Ishikawa (cell line): ENCODE results near the gene SPOCK2.

Experiments used
- CEBPB ChIP-seq: IDR thresholded peaks from 2 replicates; pipeline ENCODE4 v1.6.1; 2012
- CREB1 ChIP-seq: IDR thresholded peaks from 2 replicates; pipeline ENCODE4 v1.6.1; 2012; ENCODE audit warnings: low read depth
- EGR1 ChIP-seq: IDR thresholded peaks from 2 replicates; pipeline ENCODE4 v1.6.1; 2012
- EP300 ChIP-seq: IDR thresholded peaks from 2 replicates; pipeline ENCODE4 v1.6.1; 2012; ENCODE audit warnings: borderline replicate concordance
- FOXM1 ChIP-seq: IDR thresholded peaks from 2 replicates; pipeline ENCODE4 v1.6.1; 2012; ENCODE audit warnings: low read depth, borderline replicate concordance
- NFIC ChIP-seq: IDR thresholded peaks from 2 replicates; pipeline ENCODE4 v1.6.1; 2012
- RAD21 ChIP-seq: IDR thresholded peaks from 2 replicates; pipeline ENCODE4 v1.6.1; 2012; ENCODE audit warnings: low read depth
- TAF1 ChIP-seq: IDR thresholded peaks from 2 replicates; pipeline ENCODE4 v1.6.1; 2012; ENCODE audit warnings: low read depth, mild to moderate bottlenecking
- TCF12 ChIP-seq: IDR thresholded peaks from 2 replicates; pipeline ENCODE4 v1.6.1; 2012; ENCODE audit warnings: low read depth
- TEAD4 ChIP-seq: IDR thresholded peaks from 2 replicates; pipeline ENCODE4 v1.6.1; 2012
- YY1 ChIP-seq: IDR thresholded peaks from 2 replicates; pipeline ENCODE4 v1.6.1; 2012; ENCODE audit warnings: low read depth
- ZBTB7A ChIP-seq: IDR thresholded peaks from 2 replicates; pipeline ENCODE4 v1.6.1; 2012; ENCODE audit warnings: low read depth
- TF ChIP-seq, protein P1 (sequence below): IDR thresholded peaks from 2 replicates; pipeline ENCODE4 v1.6.1; 2012
- TF ChIP-seq, protein P2 (sequence below): IDR thresholded peaks from 2 replicates; pipeline ENCODE4 v1.6.1; 2012; ENCODE audit warnings: low read depth, mild to moderate bottlenecking
- TF ChIP-seq, protein P3 (sequence below): IDR thresholded peaks from 2 replicates; pipeline ENCODE4 v1.6.1; 2012

SPOCK2 gene, protein sequence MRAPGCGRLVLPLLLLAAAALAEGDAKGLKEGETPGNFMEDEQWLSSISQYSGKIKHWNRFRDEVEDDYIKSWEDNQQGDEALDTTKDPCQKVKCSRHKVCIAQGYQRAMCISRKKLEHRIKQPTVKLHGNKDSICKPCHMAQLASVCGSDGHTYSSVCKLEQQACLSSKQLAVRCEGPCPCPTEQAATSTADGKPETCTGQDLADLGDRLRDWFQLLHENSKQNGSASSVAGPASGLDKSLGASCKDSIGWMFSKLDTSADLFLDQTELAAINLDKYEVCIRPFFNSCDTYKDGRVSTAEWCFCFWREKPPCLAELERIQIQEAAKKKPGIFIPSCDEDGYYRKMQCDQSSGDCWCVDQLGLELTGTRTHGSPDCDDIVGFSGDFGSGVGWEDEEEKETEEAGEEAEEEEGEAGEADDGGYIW

DNA sequence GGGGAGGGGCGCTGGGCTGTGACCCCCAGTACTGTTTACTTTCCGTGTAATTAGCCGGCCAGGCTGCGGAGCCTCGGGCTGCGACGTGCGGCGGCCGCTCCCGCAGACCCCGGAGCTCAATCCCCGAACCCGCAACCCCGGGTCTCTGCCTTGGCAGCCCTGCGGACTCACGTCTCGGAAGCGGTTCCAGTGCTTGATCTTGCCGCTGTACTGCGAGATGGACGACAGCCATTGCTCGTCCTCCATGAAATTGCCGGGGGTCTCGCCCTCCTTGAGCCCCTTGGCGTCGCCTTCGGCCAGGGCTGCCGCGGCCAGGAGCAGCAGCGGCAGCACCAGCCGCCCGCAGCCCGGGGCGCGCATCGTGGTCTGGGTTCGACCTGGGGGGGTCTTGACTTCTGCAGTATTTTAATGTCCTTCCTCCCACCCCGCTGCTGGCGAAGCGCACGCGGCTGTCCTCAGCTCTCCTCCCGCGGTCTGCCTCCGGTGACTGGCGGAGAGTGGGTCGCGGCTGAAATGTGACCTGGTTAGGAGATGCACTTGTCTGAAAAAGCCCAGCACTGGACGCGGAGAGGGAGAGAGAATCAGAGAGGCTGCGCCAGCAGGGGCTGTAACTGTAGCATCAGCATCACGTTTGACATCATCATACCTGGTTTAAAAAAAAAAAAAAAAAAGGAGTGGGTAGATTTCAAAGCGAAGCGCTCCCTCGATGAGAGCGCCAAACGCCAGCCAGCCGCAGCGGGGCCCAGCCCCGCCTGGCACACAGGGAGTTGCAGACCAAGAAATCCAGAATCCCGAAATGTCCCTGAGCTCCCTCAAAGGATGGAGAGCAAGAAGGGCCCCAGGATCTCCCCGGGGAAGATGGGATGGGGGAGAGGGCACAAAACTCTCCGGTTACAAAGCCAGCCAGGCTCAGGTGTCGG is at the start of gene SPOCK2:
SPOCK2 (minus strand) TSS at position 583 of the 920 bp plus-strand sequence; CDS start at position 360, 223 bp downstream.
- no peak for TF ChIP-seq RAD21
- TF ChIP-seq TEAD4: no peak
- TF ChIP-seq TCF12: no peak
- no peak for TF ChIP-seq FOXM1
- TF ChIP-seq CEBPB: no peak
- TF ChIP-seq CREB1: no peak

DNA sequence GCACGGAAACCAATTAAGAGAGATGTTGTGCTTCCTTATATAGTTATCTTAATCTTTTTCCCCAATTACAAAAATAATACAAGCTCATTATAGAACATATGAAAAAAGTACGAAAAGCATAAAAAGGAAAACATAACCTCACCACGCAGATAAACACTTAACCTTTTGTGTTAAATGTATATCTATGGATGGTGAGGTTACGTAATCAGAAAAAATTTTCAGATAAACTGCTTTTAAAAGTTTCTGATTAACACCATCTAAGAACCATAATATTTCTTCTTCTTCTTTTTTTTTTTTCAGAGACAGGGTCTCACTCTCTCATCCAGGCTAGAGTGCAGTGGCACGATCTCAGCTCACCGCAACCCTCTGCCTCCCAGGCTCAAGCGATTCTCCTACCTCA is 49.2 kb upstream of the SPOCK2 start:
- TF ChIP-seq TCF12: no peak
- TF ChIP-seq FOXM1: no peak
- TF ChIP-seq TEAD4: no peak
- TF ChIP-seq EGR1: no peak
- TF ChIP-seq YY1: no peak
- TF ChIP-seq ZBTB7A: no peak
- no peak for TF ChIP-seq CREB1
- TF ChIP-seq, protein P1, sequence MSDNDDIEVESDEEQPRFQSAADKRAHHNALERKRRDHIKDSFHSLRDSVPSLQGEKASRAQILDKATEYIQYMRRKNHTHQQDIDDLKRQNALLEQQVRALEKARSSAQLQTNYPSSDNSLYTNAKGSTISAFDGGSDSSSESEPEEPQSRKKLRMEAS: no peak
- TF ChIP-seq NFIC: no peak
- TF ChIP-seq CEBPB: no peak
- TF ChIP-seq TAF1: no peak
- TF ChIP-seq, protein P2, sequence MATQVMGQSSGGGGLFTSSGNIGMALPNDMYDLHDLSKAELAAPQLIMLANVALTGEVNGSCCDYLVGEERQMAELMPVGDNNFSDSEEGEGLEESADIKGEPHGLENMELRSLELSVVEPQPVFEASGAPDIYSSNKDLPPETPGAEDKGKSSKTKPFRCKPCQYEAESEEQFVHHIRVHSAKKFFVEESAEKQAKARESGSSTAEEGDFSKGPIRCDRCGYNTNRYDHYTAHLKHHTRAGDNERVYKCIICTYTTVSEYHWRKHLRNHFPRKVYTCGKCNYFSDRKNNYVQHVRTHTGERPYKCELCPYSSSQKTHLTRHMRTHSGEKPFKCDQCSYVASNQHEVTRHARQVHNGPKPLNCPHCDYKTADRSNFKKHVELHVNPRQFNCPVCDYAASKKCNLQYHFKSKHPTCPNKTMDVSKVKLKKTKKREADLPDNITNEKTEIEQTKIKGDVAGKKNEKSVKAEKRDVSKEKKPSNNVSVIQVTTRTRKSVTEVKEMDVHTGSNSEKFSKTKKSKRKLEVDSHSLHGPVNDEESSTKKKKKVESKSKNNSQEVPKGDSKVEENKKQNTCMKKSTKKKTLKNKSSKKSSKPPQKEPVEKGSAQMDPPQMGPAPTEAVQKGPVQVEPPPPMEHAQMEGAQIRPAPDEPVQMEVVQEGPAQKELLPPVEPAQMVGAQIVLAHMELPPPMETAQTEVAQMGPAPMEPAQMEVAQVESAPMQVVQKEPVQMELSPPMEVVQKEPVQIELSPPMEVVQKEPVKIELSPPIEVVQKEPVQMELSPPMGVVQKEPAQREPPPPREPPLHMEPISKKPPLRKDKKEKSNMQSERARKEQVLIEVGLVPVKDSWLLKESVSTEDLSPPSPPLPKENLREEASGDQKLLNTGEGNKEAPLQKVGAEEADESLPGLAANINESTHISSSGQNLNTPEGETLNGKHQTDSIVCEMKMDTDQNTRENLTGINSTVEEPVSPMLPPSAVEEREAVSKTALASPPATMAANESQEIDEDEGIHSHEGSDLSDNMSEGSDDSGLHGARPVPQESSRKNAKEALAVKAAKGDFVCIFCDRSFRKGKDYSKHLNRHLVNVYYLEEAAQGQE: no peak
- TF ChIP-seq RAD21: no peak
- no peak for TF ChIP-seq EP300
- TF ChIP-seq, protein P3, sequence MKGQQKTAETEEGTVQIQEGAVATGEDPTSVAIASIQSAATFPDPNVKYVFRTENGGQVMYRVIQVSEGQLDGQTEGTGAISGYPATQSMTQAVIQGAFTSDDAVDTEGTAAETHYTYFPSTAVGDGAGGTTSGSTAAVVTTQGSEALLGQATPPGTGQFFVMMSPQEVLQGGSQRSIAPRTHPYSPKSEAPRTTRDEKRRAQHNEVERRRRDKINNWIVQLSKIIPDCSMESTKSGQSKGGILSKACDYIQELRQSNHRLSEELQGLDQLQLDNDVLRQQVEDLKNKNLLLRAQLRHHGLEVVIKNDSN: no peak

DNA sequence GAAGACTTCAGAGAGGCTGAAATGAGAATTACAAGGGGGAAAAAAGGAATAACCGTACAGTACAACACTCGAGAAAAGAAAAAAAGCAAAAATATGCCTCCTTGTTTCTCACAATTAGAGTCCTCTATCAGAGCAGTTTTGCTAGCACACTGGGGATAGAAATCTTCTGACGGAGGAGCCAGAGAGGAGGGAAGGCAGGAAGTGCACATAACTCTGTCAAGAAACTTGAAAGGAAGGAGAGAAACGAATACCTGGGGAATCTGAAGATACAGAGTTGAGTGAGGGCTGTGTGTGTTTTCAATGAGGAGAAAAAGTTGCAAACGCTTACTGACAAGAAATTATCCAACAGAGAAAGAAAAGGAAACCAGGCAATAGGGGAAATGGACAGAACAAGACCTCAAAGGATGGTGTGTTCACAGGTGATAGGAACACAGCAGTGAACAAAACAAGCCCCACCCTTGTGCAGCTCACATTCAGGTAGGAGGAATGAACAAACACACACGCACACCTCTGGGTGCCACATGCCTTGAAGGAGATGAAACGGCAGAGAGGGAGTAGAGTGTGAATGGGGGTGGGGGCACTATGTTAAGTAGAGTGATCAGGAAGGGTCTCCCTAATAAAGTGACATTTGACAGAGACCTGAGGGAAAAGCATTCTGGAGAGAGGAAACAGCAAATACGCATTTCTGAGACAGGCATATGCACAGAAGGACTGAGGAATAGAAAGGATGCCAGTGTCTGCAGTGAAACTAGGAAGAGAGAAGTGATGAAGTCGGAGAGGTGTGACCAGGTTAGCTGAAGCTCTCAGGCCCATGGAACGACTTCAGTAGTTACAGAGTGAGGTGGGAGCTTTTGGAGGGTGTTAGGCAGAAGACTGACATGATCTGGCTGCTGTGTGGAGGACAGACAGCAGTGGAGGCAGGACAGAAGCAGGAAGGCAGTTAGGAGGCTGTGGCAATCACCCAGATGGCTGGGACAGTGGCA is 46.7 kb upstream of the SPOCK2 start:
- TF ChIP-seq TEAD4 (no peak), TAF1 (no peak), EGR1 (no peak), CEBPB (no peak), ZBTB7A (no peak), YY1 (no peak), EP300 (no peak)
- TF ChIP-seq, protein P2: no peak
- TF ChIP-seq, protein P3: no peak

DNA sequence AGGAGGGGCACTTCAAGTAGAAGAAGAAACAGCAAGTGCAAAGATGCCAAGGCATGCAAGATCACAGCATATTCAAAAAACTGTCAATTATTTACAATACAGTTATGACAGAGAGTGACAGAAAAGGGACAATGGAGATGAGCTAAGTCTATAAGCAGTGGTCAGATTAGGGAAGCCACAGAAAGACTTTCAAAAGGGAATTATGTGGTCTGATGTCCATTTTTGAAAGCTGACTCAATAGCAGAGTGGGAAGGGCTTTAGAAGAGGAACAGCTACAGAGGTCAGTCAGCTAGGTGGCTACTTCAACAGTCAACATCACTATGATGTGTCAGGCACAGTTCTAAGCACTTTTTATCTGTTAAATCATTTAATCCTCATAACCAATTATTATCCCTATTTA is 45.2 kb upstream of the SPOCK2 start:
- no peak for TF ChIP-seq EP300
- no peak for TF ChIP-seq CREB1
- TF ChIP-seq TCF12: no peak
- no peak for TF ChIP-seq YY1
- TF ChIP-seq TAF1: no peak
- no peak for TF ChIP-seq FOXM1
- TF ChIP-seq ZBTB7A: no peak
- TF ChIP-seq, protein P3: no peak
- TF ChIP-seq EGR1: no peak
